OCI-LY3 (cell line): ENCODE data around the gene SHISA3.

Experiments used
- H2AFZ ChIP-seq: fragments of 200-600, 300-600 bp; shearing (Covaris generic); 2 replicates; pipeline ENCODE4 v1.6.0; 2014; ENCODE audit warnings: antibody characterized with exemption, low read depth, low read length
- H3K27ac ChIP-seq: fragments of 200-600, 300-600 bp; sonication (generic); 2 replicates; pipeline ENCODE4 v1.5.1; 2014; ENCODE audit warnings: mild to moderate bottlenecking, low read length, moderate library complexity, mixed read lengths
- H3K27me3 ChIP-seq: fragments of 200-600, 300-600 bp; sonication (generic); 2 replicates; pipeline ENCODE4 v1.6.1; 2014; ENCODE audit warnings: low read depth, low read length, mixed read lengths
- H3K36me3 ChIP-seq: fragments of 200-600, 300-600 bp; sonication (generic); replicated peaks from 2 replicates; pipeline ENCODE3; 2014; ENCODE audit warnings: low read depth, low read length, mixed read lengths
- H3K4me1 ChIP-seq: fragments of 300-600, 200-600 bp; sonication (generic); 2 replicates; pipeline ENCODE4 v1.6.1; 2014; ENCODE audit warnings: low read length, mixed read lengths
- H3K4me2 ChIP-seq: fragments of 200-600, 300-600 bp; sonication (generic); 2 replicates; pipeline ENCODE4 v1.6.1; 2014; ENCODE audit warnings: low read length, mixed read lengths
- H3K4me3 ChIP-seq: fragments of 300-600, 200-600 bp; sonication (generic); 2 replicates; pipeline ENCODE4 v1.5.1; 2014; ENCODE audit warnings: antibody characterized with exemption, mild to moderate bottlenecking, low read length, moderate library complexity
- H3K79me2 ChIP-seq: fragments of 300-600, 200-600 bp; shearing (Covaris generic); 2 replicates; pipeline ENCODE4 v1.6.1; 2014; ENCODE audit warnings: mild to moderate bottlenecking, low read length, mixed read lengths
- H3K9ac ChIP-seq: fragments of 300-600, 200-600 bp; shearing (Covaris generic); 2 replicates; pipeline ENCODE4 v1.6.0; 2014; ENCODE audit warnings: mild to moderate bottlenecking, low read length, moderate library complexity
- H3K9me3 ChIP-seq: fragments of 200-600, 300-600 bp; shearing (Covaris generic); 2 replicates; pipeline ENCODE4 v1.6.1; 2014; ENCODE audit warnings: low read length, mixed read lengths; ENCODE audit not compliant: insufficient read depth
- H4K20me1 ChIP-seq: fragments of 200-600, 300-600 bp; sonication (generic); 2 replicates; pipeline ENCODE4 v1.6.1; 2016; ENCODE audit warnings: low read length, mixed read lengths; ENCODE audit not compliant: insufficient read depth
- CTCF ChIP-seq: fragments of 200-600, 300-600 bp; sonication (generic); IDR thresholded peaks from 2 replicates; pipeline ENCODE4 v1.5.1; 2014; ENCODE audit warnings: antibody characterized with exemption, low read length, low read depth
- EZH2phosphoT487 ChIP-seq: fragments of 200-600 bp; shearing (Covaris generic); IDR thresholded peaks from 2 replicates; pipeline ENCODE4 v1.6.1; 2018; ENCODE audit warnings: antibody characterized with exemption, mixed run types, low read depth

SHISA3 gene

DNA sequence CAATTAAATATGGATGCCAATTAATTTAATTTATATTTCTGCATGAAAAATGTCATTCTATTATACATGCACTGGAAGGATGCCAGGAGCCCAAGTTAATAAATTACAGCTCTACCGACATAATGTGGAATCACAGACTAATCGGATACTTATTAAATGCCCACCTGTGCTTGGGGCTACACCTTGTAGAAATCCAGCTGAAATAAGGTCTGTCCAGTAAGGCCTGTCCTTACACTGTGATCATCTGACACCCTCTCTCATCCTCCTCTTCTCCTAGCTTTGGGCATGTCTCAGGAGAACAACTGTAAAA, 6.0 kb upstream of the SHISA3 start:
- no peaks in the 10 kb centered on the region for H3K79me2 ChIP-seq
- peaks cover under 1% of the 10 kb centered on the region; the same call in 1 of the 2 replicates for H3K27me3 ChIP-seq
- peak overlapping the region; percentile 49 for H3K9ac ChIP-seq
- no peaks in the 10 kb centered on the region for H3K9me3 ChIP-seq
- H3K27ac ChIP-seq, result peak overlapping the region; percentile 71
- H3K4me3 ChIP-seq, result peak overlapping the region; percentile 68
- H3K4me2 ChIP-seq, result peak overlapping the region; percentile 83
- H3K4me1 ChIP-seq, result peaks cover 28% of the 10 kb centered on the region
- 0 out of 2 replicates have a peak overlapping the region, but pooled peaks have one; percentile 70 for H2AFZ ChIP-seq
- no peaks in the 10 kb centered on the region for H4K20me1 ChIP-seq
- no peaks in the 10 kb centered on the region for H3K36me3 ChIP-seq
- TF ChIP-seq CTCF (no peak), EZH2phosphoT487 (no peak)

- Histone ChIP-seq H3K79me2 (0 out of 2 replicates have a peak, but pooled peaks cover 4% of the 10 kb centered on the region), H3K4me2 (peak overlapping the region; percentile 83), H3K27me3 (peaks cover 5% of the 10 kb centered on the region; the same call in 1 of the 2 replicates)
These were observed 5.3 kb upstream of the SHISA3 start for GRCh38 chr4:42391981-42392380.

DNA sequence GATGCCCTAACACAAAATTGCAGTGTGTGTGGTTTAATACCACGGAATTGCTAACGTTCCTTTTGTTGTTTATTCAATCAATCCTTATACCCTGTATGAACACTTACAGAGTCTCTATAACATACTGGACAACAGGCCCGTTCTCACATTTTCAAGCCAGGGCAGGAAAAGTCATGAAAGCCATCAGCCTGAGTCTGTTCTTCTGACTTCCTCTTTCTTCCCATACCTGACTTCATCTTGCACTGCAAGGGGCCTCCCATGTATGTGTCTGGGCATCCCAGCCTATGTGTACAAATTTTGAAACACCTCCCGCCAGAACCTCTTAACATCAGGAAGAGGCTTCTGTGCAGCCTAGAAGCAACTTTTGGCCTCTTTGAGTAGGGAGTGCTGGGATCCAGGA, 4.9 kb upstream of the SHISA3 start:
- no peak for TF ChIP-seq EZH2phosphoT487
- no peak for TF ChIP-seq CTCF
- Histone ChIP-seq H3K36me3 (no peaks in the 10 kb centered on the region), H3K4me2 (peak overlapping the region; percentile 83), H3K4me1 (peaks cover 34% of the 10 kb centered on the region), H3K79me2 (peaks cover 5% of the 10 kb centered on the region; the same call in 1 of the 2 replicates), H3K9me3 (no peaks in the 10 kb centered on the region), H3K27me3 (peaks cover 5% of the 10 kb centered on the region; the same call in 1 of the 2 replicates), H3K27ac (peak overlapping the region; percentile 71), H3K9ac (peak overlapping the region; percentile 49; the same call in 1 of the 2 replicates), H3K4me3 (no peak overlapping the region), H4K20me1 (no peaks in the 10 kb centered on the region), H2AFZ (peak overlapping the region; percentile 31; the same call in 1 of the 2 replicates)

More at GRCh38 chr4:42391981-42392380, 5.3 kb upstream of the SHISA3 start:
- no peak overlapping the region for H3K4me3 ChIP-seq
- no peaks in the 10 kb centered on the region for H3K9me3 ChIP-seq
- no peak for TF ChIP-seq EZH2phosphoT487
- TF ChIP-seq CTCF, result no peak
- H4K20me1 ChIP-seq, result no peaks in the 10 kb centered on the region
- H2AFZ ChIP-seq, result peak overlapping the region; percentile 31; the same call in 1 of the 2 replicates
- peak overlapping the region; percentile 71 for H3K27ac ChIP-seq
- peaks cover 33% of the 10 kb centered on the region for H3K4me1 ChIP-seq
- no peaks in the 10 kb centered on the region for H3K36me3 ChIP-seq
- H3K9ac ChIP-seq, result peak overlapping the region; percentile 49; the same call in 1 of the 2 replicates

DNA sequence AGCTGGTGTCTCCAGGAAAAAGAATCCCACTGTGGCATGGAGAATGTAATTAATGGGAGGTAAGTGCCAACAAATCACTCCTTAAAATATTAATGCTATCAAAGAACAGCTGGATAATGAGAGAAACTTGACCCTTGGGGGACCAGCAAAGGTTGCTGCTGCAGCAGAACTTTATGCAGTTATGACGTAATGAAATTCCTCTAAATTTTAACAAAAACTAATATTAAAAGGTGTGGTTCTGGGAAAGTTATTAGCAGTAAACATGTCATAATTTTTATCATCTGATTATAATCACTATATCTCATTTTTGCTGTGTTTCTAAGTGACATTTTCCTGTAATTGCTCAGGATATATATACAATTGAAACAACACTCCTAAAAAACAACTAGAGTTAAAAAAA, 1.7 kb upstream of the SHISA3 start:
- no peaks in the 10 kb centered on the region for H3K36me3 ChIP-seq
- no peaks in the 10 kb centered on the region for H3K9me3 ChIP-seq
- H2AFZ ChIP-seq, result no peak overlapping the region
- TF ChIP-seq EZH2phosphoT487 (no peak), CTCF (no peak)
- H3K27ac ChIP-seq, result no peak overlapping the region
- H3K4me2 ChIP-seq, result no peak overlapping the region
- no peak overlapping the region for H3K9ac ChIP-seq
- H3K27me3 ChIP-seq, result peaks cover 5% of the 10 kb centered on the region; the same call in 1 of the 2 replicates
- no peaks in the 10 kb centered on the region for H4K20me1 ChIP-seq
- no peak overlapping the region for H3K4me3 ChIP-seq
- peaks cover 34% of the 10 kb centered on the region for H3K4me1 ChIP-seq
- H3K79me2 ChIP-seq, result peaks cover 23% of the 10 kb centered on the region; the same call in 1 of the 2 replicates
